Activated T-helper 17 cell treated with anti-CD3 and anti-CD28 coated beads, Interleukin-2, amount 50 U/mL, for 72 hours (primary cell): ENCODE data around the gene RNF148. TPM values are rescaled to one million over a fixed set of nuclear protein-coding genes. Genes with fewer than 3 reads are reported as not detected.

Source experiments
- total RNA-seq, 2 donors: library from RNA; stranded (reverse); gene quantifications; one replicate each; pipeline ENCODE4 v1.2.3, GENCODE V29; 2022

Gene RNF148
- total RNA-seq, 2 donors from 2014 or later, result not detected

Other genes starting within 250 kb of the RNF148 start
- gene RNF133, start 3.8 kb downstream of the RNF148 start, total RNA-seq, result not detected
- not detected for gene CADPS2, start 183.5 kb upstream of the RNF148 start, total RNA-seq